Measurements from ENCODE around the gene SOS1. TPM values are rescaled to one million over a fixed set of nuclear protein-coding genes. Genes with fewer than 3 reads are reported as not detected.

The SOS1 gene
- total RNA-seq, 1 donor from 2014 or later: 35.5 TPM

DNA sequence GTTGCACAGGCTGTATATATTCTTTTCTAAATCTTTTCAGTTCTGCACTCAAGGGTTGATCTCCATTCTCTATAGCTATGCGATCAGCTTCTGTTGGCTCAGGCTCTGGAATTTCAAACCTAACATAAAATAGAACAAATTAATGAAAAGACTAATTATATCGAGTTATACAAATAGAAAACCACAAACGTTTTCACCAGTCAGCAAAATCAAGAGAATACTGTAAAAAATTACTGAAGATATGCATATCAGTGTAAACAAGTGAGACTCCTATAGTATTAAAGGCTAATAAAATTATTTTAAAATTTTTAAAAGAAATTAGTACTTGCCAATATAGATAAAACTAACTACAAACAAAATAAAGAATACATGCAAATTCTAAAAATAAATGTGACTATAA is 107.0 kb downstream of the SOS1 start:
- Mint-ChIP-seq H3K27ac (ENCODE audit: unreplicated experiment) (no peak overlapping the region), H3K4me1 (peaks cover 4% of the 10 kb centered on the region), H3K4me3 (no peak overlapping the region), H3K27me3 (ENCODE audit: low read depth) (no peaks in the 10 kb centered on the region), H3K9me3 (peaks cover 1% of the 10 kb centered on the region), H3K36me3 (ENCODE audit: low read depth) (peaks cover 18% of the 10 kb centered on the region)
- TF ChIP-seq, protein P1, sequence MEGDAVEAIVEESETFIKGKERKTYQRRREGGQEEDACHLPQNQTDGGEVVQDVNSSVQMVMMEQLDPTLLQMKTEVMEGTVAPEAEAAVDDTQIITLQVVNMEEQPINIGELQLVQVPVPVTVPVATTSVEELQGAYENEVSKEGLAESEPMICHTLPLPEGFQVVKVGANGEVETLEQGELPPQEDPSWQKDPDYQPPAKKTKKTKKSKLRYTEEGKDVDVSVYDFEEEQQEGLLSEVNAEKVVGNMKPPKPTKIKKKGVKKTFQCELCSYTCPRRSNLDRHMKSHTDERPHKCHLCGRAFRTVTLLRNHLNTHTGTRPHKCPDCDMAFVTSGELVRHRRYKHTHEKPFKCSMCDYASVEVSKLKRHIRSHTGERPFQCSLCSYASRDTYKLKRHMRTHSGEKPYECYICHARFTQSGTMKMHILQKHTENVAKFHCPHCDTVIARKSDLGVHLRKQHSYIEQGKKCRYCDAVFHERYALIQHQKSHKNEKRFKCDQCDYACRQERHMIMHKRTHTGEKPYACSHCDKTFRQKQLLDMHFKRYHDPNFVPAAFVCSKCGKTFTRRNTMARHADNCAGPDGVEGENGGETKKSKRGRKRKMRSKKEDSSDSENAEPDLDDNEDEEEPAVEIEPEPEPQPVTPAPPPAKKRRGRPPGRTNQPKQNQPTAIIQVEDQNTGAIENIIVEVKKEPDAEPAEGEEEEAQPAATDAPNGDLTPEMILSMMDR (conservative IDR thresholded peaks at IDR 0.05): no peak
- no peak for DNase-seq (ENCODE audit: low read depth, low spot score)

DNA sequence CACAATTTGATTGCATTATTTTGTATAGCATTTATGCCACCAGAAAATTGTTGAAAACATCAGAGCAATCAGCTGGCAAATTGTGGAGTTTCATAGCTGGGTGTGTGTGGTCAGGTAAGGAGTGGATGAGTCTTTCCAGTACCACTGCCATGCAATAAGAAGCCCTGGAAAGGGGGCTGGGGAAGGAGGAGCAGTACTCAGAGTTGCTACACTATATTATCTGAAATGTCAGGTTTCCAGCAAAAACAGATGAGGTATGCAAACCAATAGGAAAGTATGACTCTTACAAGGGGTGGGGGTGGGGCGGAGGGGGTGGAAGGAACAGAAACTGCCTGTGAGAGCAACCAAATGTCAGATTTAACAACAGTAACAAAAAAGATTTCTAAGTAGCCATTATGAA is 112.2 kb downstream of the SOS1 start:
- Mint-ChIP-seq H3K36me3 (ENCODE audit: low read depth) (peaks cover 44% of the 10 kb centered on the region), H3K27ac (ENCODE audit: unreplicated experiment) (no peak overlapping the region), H3K27me3 (ENCODE audit: low read depth) (no peaks in the 10 kb centered on the region), H3K9me3 (peaks cover 3% of the 10 kb centered on the region), H3K4me3 (no peak overlapping the region), H3K4me1 (no peaks in the 10 kb centered on the region)
- DNase-seq (ENCODE audit: low read depth, low spot score): no peak
- TF ChIP-seq, protein P1 (conservative IDR thresholded peaks at IDR 0.05): no peak

DNA sequence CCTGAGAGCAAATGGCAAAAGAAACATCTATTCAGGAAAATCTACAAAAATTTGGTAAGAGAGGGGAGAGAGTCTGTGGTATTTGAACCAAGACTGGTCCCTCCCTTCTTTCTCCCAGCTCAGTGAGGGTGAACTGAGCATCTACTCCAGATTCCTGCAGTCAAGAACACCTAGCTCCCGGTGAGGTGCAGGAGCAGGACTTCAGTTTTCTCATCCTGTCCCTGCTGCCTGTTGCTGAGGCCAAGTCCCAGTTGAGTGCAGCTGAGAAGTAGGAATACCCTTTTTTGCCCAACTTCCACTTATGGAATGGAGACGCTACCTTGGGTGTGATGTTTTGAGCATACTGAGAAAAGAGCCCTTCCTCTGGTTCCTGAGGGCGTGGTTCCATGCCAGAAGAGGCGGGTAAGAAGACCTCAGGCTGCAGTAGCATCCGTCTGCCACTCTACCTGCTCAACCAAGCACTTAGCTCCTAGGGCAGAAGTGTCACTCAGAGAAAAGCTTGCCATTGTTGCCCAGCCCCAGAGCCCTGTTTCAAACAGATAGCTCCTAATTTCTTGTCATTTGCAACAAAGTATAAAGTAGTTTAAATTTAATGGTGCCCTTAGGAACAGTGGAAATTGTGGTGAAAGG is 112.9 kb downstream of the SOS1 start:
- Mint-ChIP-seq H3K27ac (ENCODE audit: unreplicated experiment) (no peak overlapping the region), H3K4me3 (no peak overlapping the region), H3K9me3 (peaks cover 3% of the 10 kb centered on the region), H3K36me3 (ENCODE audit: low read depth) (peaks cover 39% of the 10 kb centered on the region), H3K27me3 (ENCODE audit: low read depth) (no peaks in the 10 kb centered on the region), H3K4me1 (no peaks in the 10 kb centered on the region)
- DNase-seq (ENCODE audit: low read depth, low spot score): no peak
- TF ChIP-seq, protein P1 (conservative IDR thresholded peaks at IDR 0.05): no peak

DNA sequence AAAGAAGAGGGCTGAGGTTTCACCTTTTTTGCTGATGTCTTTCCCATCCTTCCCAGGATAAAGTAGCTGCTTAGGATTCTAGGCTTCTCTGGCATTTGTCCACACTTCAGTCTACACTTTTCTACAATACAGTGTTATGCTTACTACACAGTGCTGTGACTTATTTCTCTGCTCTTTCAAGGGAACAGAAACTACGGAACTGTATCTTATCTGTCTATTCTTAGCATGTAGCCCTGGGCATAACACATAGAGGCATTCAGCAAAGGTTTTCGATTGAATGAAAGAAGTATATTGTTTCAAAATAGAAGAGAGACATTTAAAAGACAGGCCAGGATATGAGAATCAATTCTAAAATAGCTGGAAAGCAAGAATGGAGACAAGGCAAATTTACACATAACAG is 120.3 kb downstream of the SOS1 start:
- H3K27ac Mint-ChIP-seq (ENCODE audit: unreplicated experiment): no peak overlapping the region
- peaks cover 30% of the 10 kb centered on the region for H3K4me1 Mint-ChIP-seq

DNA sequence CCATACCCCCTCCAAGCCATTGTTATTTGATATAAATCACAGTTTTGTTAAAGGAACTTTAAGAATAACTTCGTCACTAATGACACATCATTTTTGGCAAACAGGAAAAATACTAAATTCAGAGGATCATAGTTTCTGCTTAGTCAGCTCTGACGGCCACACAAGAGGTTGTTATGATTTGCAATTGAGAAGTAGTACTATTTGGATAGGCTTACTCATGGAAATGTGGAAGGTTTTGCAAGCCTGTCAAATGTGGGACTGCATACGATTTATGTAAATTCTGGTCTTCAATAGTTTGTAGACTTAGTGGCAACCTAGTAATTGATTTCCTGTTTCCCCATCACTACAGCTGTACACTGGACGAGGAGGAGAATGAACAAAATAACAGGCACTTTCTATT is 123.1 kb downstream of the SOS1 start:
- H3K27ac Mint-ChIP-seq (ENCODE audit: unreplicated experiment): no peak overlapping the region
- peaks cover 5% of the 10 kb centered on the region for H3K36me3 Mint-ChIP-seq (ENCODE audit: low read depth)

More for the DNA sequence above, 120.3 kb downstream of the SOS1 start:
- H3K4me3 Mint-ChIP-seq: peak overlapping the region; percentile 7
- H3K36me3 Mint-ChIP-seq (ENCODE audit: low read depth): peaks cover 8% of the 10 kb centered on the region
- no peaks in the 10 kb centered on the region for H3K9me3 Mint-ChIP-seq
- TF ChIP-seq, protein P1 (conservative IDR thresholded peaks at IDR 0.05): no peak
- no peak for DNase-seq (ENCODE audit: low read depth, low spot score)
- H3K27me3 Mint-ChIP-seq (ENCODE audit: low read depth): no peaks in the 10 kb centered on the region

More for the DNA sequence above, 123.1 kb downstream of the SOS1 start:
- Mint-ChIP-seq H3K4me1 (peaks cover 30% of the 10 kb centered on the region), H3K27me3 (ENCODE audit: low read depth) (no peaks in the 10 kb centered on the region), H3K9me3 (no peaks in the 10 kb centered on the region), H3K4me3 (no peak overlapping the region)
- no peak for DNase-seq (ENCODE audit: low read depth, low spot score)
- TF ChIP-seq, protein P1 (conservative IDR thresholded peaks at IDR 0.05): no peak
